GM18951 (cell line): ENCODE results near the gene SEMA5A.

ENCODE experiments used
- POLR2A ChIP-seq: IDR thresholded peaks from 4 replicates; pipeline ENCODE4 v1.6.1; 2011; ENCODE audit warnings: mild to moderate bottlenecking; ENCODE audit not compliant: insufficient read length, insufficient read depth; ENCODE audit errors: extremely low read depth
- in situ Hi-C: fragments of 300-500 bp; cut with MboI; formaldehyde crosslinking; loops from one replicate; pipeline ENCODE4 v1.12.0; 2022; ENCODE audit warnings: low sequenced_read_pairs, mixed read lengths, inconsistent platforms; ENCODE audit not compliant: unreplicated experiment

SEMA5A gene

DNA sequence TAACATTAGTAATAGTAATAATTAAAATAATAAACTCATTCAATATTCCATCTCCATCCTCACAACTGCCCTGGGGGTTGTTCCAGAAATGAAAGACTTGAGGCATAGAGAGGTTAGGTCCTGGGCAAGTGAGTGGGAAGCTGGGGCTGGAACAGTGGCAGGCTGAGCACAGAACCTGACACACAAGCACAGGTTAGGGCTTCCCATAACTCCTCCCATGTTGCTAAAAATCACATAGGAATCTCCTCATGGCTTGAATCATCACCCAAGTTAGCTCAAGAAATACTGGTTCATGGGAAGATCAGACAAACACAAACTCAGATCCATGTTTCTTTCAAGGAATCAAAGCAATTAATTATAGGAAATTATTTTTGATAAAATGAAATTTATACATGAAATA, 487.7 kb downstream of the SEMA5A start:
- in situ Hi-C loops, result no loop called here

DNA sequence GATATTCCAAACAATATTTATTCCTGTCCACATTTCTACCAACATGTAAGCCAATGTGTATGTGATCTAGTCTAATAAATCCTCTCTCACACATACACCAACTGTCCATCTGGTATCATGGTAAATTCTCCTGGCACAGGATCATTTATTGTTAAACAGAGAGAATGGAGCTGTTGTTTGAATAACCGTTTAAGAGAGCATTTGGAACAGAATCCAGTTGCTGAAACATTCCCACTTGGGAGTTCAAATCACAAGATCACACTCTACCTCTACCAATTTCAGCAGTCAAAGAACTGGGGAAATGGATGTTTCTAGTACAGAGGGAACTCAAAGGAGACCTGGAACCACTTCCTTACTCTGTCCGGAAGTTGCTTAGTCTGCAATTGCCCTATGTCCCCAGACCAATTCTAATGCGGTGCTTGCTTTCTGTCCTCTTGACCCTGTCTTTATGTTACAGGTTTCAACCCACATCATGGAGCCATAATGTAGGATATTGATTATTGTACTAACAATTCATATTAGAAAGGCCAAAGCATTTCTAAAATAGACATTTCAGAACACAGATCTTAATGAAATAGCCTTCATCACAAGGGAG, 488.4 kb downstream of the SEMA5A start:
- no peak for TF ChIP-seq POLR2A
- in situ Hi-C loops, result no loop called here

More for the DNA sequence above, 487.7 kb downstream of the SEMA5A start:
- TF ChIP-seq POLR2A, result no peak

DNA sequence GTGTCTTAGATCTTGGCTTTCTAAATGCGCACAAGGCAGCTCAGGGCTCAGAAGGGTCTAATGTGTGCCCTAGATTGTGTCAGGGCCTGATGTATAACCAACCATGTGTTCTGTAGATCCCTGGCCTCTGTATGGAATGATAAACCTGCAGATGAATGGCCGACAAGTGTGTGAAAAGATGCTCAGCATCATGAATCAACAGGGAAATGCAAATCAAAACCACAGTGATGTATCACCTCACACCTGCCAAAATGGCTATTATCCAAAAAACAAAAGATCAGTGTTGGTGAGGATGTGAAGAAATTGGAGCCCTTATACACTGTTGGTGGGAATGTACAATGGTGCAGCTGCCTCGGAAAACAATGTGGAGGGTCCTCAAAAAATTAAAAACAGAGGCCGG, 489.8 kb downstream of the SEMA5A start:
- TF ChIP-seq POLR2A, result no peak
- in situ Hi-C loops, result no loop called here

GRCh38 chr5:9054821-9055589, 490.9 kb downstream of the SEMA5A start:
- TF ChIP-seq POLR2A, result no peak
- in situ Hi-C loops, result no loop called here

DNA sequence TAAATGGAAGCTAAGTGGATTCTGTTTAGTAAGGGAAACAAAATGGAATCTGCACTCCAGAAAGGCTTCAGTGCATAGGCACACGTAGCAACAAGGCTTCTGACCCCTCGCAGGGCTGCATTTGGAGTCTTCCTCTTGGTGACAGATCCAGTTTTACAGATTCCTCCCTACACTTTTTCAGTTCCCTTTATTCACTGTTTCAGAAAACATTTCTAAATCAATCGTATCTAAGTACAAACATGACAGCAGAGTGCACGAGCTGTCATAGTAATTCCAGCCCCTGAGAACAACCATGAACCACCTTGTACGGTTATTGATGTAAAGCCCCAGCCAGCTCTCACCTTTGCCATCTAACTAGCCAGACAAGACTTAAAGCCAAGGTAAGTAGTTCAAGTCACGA, 491.6 kb downstream of the SEMA5A start:
- in situ Hi-C loops, result no loop called here
- TF ChIP-seq POLR2A, result no peak

GRCh38 chr5:9052421-9052820, 493.5 kb downstream of the SEMA5A start:
- no peak for TF ChIP-seq POLR2A
- in situ Hi-C loops, result no loop called here

DNA sequence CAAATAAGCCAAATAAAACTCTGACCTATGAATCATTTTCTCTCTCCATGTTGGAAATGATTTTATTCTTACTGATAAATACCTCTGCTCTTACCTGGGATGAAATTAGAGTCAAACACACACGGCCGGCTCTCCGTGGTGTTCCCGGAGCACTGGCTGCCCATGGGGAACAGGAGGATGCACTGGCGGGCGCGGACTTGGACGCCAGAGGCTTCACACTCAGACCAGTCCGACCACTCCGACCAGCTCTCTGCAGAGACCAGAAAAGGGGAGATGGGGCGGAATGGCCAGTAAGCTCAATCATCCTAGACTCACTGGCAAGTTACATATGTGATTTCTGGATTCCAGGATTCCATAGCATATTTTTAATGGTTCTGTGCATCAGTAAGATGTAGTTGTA, 494.1 kb downstream of the SEMA5A start:
- TF ChIP-seq POLR2A, result no peak
- in situ Hi-C loops, result no loop called here

DNA sequence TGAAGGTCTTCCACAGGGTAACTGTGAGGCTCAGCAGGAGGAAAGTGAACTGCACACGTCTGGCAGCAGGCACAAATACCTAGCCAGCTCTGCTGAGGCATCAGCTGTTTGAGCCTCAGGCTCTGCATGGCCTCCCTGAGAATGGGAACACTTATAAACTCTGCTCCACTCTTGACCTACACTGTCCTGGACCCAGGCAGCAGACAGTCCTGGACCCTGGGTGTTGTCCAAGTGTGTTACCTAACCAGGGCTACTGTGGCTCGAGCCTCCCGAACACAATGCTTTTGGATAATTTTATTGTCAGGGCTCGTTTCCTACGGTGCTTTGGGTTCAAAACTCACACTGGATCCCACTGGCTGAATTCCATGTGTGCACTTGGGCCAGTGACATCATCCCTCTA, 497.9 kb downstream of the SEMA5A start:
- TF ChIP-seq POLR2A, result no peak
- in situ Hi-C loops, result no loop called here

- in situ Hi-C loops, result no loop called here
- no peak for TF ChIP-seq POLR2A
Observed at GRCh38 chr5:9046756-9047481, 499.0 kb downstream of the SEMA5A start.

- TF ChIP-seq POLR2A, result no peak
Observed at GRCh38 chr5:9045946-9046345, 499.9 kb downstream of the SEMA5A start.

GRCh38 chr5:9042241-9042640, 503.6 kb downstream of the SEMA5A start:
- no peak for TF ChIP-seq POLR2A
- in situ Hi-C loops, result no loop called here

More at GRCh38 chr5:9045946-9046345, 499.9 kb downstream of the SEMA5A start:
- in situ Hi-C loops, result no loop called here

GRCh38 chr5:9040475-9040874, 505.4 kb downstream of the SEMA5A start:
- TF ChIP-seq POLR2A, result no peak
- in situ Hi-C loops, result no loop called here

GRCh38 chr5:9037048-9037447, 508.8 kb downstream of the SEMA5A start:
- no peak for TF ChIP-seq POLR2A
- in situ Hi-C loops, result no loop called here

- TF ChIP-seq POLR2A, result no peak
- in situ Hi-C loops, result no loop called here
Observed at GRCh38 chr5:9035346-9035745, 510.5 kb downstream of the SEMA5A start.
